ENCODE measurements around the gene KANSL3. TPM values are rescaled to one million over a fixed set of nuclear protein-coding genes. Genes with fewer than 3 reads are reported as not detected.
"Not testable (repeated sequence)": the region's sequence is repeated elsewhere in the genome, so short reads cannot be mapped to it uniquely, and the experiment has no call there.

The KANSL3 gene
- total RNA-seq, 1 donor from 2014 or later = 56.1 TPM

DNA sequence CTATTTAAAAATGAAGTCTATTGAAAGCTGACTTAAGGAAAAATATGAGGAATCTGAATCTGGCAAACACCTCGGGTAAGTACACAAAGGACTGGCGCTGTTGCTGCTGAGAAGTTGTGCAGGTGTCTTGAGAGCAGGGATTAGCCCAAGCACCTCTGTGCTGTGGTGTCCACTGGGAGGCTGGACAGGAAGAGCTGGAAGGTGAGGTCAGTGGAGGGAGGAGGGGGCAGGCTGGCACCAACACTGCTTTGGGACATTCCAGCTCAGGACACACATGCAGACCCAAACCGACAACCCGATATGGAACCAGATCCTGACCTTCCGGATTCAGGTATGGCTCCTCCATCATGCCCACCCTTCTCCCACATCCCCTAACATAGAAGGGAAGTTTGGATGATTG is 25.1 kb upstream of the KANSL3 start:
- H3K36me3 ChIP-seq = no peaks in the 10 kb centered on the region
- no peak for DNase-seq (ENCODE audit: low spot score in 2 of 2)
- H3K27me3 ChIP-seq = no peaks in the 10 kb centered on the region
- H3K4me1 ChIP-seq = peaks cover 8 to 12% of the 10 kb centered on the region in 2 donors
- no peak overlapping the region for H3K4me3 ChIP-seq
- no peaks in the 10 kb centered on the region for H3K9me3 ChIP-seq
- H3K27ac ChIP-seq = no peak overlapping the region
- intact Hi-C loops (cut with DNase I) = no loop called here
- TF ChIP-seq, protein P1, sequence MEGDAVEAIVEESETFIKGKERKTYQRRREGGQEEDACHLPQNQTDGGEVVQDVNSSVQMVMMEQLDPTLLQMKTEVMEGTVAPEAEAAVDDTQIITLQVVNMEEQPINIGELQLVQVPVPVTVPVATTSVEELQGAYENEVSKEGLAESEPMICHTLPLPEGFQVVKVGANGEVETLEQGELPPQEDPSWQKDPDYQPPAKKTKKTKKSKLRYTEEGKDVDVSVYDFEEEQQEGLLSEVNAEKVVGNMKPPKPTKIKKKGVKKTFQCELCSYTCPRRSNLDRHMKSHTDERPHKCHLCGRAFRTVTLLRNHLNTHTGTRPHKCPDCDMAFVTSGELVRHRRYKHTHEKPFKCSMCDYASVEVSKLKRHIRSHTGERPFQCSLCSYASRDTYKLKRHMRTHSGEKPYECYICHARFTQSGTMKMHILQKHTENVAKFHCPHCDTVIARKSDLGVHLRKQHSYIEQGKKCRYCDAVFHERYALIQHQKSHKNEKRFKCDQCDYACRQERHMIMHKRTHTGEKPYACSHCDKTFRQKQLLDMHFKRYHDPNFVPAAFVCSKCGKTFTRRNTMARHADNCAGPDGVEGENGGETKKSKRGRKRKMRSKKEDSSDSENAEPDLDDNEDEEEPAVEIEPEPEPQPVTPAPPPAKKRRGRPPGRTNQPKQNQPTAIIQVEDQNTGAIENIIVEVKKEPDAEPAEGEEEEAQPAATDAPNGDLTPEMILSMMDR (IDR thresholded peaks at IDR 0.05) = no peak

DNA sequence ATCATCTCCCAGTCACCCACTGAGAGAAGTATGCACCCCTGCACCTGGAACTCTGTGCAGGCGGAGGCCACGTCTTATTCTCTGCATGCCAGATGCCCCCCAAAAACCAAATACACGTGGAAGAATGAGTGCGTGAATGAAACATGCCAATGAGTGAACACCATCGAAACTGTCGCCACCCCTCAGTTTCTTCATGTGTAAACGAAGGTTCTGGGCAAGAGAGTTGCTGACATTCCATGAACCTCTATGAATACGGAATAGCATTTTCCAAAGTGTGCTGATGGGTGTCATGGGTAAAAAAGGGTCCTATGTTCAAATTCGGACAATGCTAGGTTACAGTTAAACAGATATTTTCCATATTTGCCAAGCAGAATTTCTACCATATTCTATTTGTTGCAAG is 24.2 kb upstream of the KANSL3 start:
- no peak overlapping the region for H3K27ac ChIP-seq
- TF ChIP-seq, protein P1 (IDR thresholded peaks at IDR 0.05) = no peak
- H3K27me3 ChIP-seq = no peaks in the 10 kb centered on the region
- intact Hi-C loops (cut with DNase I) = no loop called here
- H3K9me3 ChIP-seq = no peaks in the 10 kb centered on the region
- H3K4me3 ChIP-seq = no peak overlapping the region
- peaks cover 8 to 12% of the 10 kb centered on the region in 2 donors for H3K4me1 ChIP-seq
- H3K36me3 ChIP-seq = no peaks in the 10 kb centered on the region
- no peak for DNase-seq (ENCODE audit: low spot score in 2 of 2)

DNA sequence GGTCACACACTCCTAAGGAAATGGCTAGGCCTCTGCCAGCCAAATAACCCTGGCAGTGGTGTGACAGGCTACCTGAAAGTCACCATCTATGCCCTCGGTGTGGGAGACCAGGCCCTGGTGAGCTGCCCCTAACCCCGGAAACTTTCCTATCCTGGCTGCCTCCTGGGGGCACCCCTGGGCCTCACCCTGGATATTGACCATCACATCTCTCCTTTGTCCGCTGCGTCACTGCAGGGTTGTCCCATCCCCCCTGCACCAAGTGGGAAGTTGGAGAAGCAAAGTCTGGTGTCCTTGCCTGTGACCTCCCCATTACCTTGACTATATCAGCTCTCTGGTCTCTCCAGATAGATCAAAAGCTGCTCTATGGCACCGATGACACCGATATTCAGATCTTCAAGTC is 23.2 kb upstream of the KANSL3 start:
- DNase-seq (ENCODE audit: low spot score in 2 of 2) = no peak
- peaks cover 8 to 11% of the 10 kb centered on the region in 2 donors for H3K4me1 ChIP-seq
- H3K27me3 ChIP-seq = no peaks in the 10 kb centered on the region
- no peaks in the 10 kb centered on the region for H3K9me3 ChIP-seq
- no peak overlapping the region for H3K4me3 ChIP-seq
- intact Hi-C loops (cut with DNase I) = no loop called here
- no peaks in the 10 kb centered on the region for H3K36me3 ChIP-seq
- no peak overlapping the region for H3K27ac ChIP-seq
- TF ChIP-seq, protein P1 (IDR thresholded peaks at IDR 0.05) = no peak

DNA sequence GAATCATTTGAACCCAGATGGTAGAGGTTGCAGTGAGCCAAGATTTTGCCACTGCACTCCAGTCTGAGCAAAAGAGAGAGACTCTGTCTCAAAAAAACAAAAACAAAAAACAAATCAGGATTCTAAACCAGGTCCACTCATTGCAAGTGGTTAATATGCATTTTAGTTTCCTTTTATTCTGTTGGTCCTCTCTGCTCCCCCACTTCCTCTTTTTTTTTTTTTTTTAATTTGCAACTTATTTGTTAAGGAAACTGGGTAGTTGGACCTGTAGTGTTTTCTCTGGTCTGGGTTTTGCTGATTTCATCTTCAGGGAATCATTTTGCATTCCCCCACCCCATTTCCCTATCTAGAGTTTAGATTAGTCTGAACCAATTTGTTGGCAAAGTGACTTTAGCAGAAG is 18.4 kb upstream of the KANSL3 start:
- Histone ChIP-seq H3K36me3 (no peaks in the 10 kb centered on the region), H3K27me3 (no peaks in the 10 kb centered on the region), H3K9me3 (no peaks in the 10 kb centered on the region), H3K27ac (no peak overlapping the region), H3K4me1 (no peaks in the 10 kb centered on the region), H3K4me3 (no peak overlapping the region)
- no peak for DNase-seq (ENCODE audit: low spot score in 2 of 2)
- intact Hi-C loops (cut with DNase I) = no loop called here
- TF ChIP-seq, protein P1 (IDR thresholded peaks at IDR 0.05) = no peak

DNA sequence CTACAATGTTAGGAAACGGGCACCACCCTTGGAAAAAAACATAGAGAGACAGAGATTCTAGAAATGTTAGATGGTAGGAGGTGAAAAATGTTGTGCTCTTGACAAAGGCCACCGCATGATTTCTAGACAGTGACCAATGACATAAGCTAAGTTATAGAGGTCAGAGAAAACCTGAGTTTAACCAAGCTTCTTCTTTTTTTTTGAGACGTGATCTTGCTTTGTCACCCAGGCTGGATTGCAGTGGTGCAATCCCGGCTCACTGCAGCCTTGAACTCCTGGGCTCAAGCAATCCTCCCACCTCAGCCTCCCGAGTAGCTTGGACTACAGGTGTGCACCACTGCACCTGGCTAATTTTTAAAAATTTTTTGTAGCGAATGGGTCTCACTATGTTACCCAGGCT is 17.4 kb upstream of the KANSL3 start:
- Histone ChIP-seq H3K27me3 (no peaks in the 10 kb centered on the region), H3K27ac (no peak overlapping the region), H3K36me3 (no peaks in the 10 kb centered on the region), H3K4me1 (no peaks in the 10 kb centered on the region), H3K9me3 (no peaks in the 10 kb centered on the region), H3K4me3 (no peak overlapping the region)
- TF ChIP-seq, protein P1 (IDR thresholded peaks at IDR 0.05) = no peak
- intact Hi-C loops (cut with DNase I) = no loop called here
- no peak for DNase-seq (ENCODE audit: low spot score in 2 of 2)

DNA sequence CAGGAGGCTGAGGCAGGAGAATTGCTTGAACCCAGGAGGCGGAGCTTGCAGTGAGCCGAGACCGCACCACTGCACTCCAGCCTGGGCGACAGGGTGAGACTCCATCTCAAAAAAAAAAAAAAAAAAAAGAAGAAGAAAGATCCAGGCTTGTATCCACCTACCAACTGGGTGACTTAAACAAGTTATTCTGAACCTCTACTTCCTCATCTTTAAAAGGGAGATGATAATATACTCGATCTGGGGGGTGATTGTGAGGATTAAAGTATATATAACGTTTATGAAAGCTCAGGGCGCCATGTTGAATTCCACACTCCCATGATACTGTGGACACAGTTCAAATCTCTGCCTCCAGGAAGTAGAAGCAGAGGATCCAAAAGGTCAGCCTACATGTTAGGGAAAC is 16.7 kb upstream of the KANSL3 start:
- H3K27ac ChIP-seq; H3K4me1 ChIP-seq; H3K4me3 ChIP-seq; H3K9me3 ChIP-seq; DNase-seq (ENCODE audit: low spot score in 2 of 2); intact Hi-C loops (cut with DNase I); H3K36me3 ChIP-seq; H3K27me3 ChIP-seq: not testable (repeated sequence)

All from ascending aorta (tissue), 2 donors.